GM11168 (cell line): ENCODE results near the gene DDAH2.

Experiments used
- in situ Hi-C: fragments of 300-500 bp; cut with MboI; formaldehyde crosslinking; loops from one replicate; pipeline ENCODE4 v1.12.0; 2022; ENCODE audit warnings: low sequenced_read_pairs; ENCODE audit not compliant: unreplicated experiment

Gene DDAH2

GRCh38 chr6:31762878-31763618, 33.9 kb upstream of the DDAH2 start:
- in situ Hi-C loops, result loop anchor here (10.0 kb wide), 1 partner anchor 78 kb away; the partner anchor contains the start of gene LY6G5C

GRCh38 chr6:31762356-31762755, 33.3 kb upstream of the DDAH2 start, which contains the start of gene SAPCD1:
TSS of gene SAPCD1 (plus strand) at chr6:31762656. CDS start at chr6:31763055, 399 bp downstream.
- in situ Hi-C loops, result loop anchor here (10.0 kb wide), 1 partner anchor 78 kb away; the partner anchor contains the start of gene LY6G5C

GRCh38 chr6:31761343-31761742, 32.2 kb upstream of the DDAH2 start:
- in situ Hi-C loops, result loop anchor here (10.0 kb wide), 1 partner anchor 77 kb away; the partner anchor contains the start of gene LY6G5C

GRCh38 chr6:31760790-31761189, 31.7 kb upstream of the DDAH2 start:
- in situ Hi-C loops, result loop anchor here (10.0 kb wide), 1 partner anchor 76 kb away; the partner anchor contains the start of gene LY6G5C

GRCh38 chr6:31758281-31758680, 29.2 kb upstream of the DDAH2 start:
- in situ Hi-C loops, result no loop called here

GRCh38 chr6:31752739-31753319, 23.7 kb upstream of the DDAH2 start:
- in situ Hi-C loops, result no loop called here

- in situ Hi-C loops, result no loop called here
Observed at GRCh38 chr6:31750411-31751022, 21.4 kb upstream of the DDAH2 start.

- in situ Hi-C loops, result no loop called here
Observed at GRCh38 chr6:31749301-31750036, 20.4 kb upstream of the DDAH2 start.

GRCh38 chr6:31744422-31744821, 15.3 kb upstream of the DDAH2 start:
- in situ Hi-C loops, result no loop called here

- in situ Hi-C loops, result no loop called here
Observed at GRCh38 chr6:31742894-31743293, 13.8 kb upstream of the DDAH2 start.

- in situ Hi-C loops, result no loop called here
Observed at GRCh38 chr6:31741815-31742214, 12.7 kb upstream of the DDAH2 start.

GRCh38 chr6:31740397-31741223, 11.5 kb upstream of the DDAH2 start:
- in situ Hi-C loops, result no loop called here

- in situ Hi-C loops, result loop anchor here (10.0 kb wide), 1 partner anchor 95 kb away; no protein-coding TSS in a partner anchor
Observed at GRCh38 chr6:31739639-31740396, 10.7 kb upstream of the DDAH2 start, which contains the start of gene MSH5. TSS of gene MSH5 (plus strand) at chr6:31740005. CDS start at chr6:31740467, 462 bp downstream.

GRCh38 chr6:31737991-31738979, 9.2 kb upstream of the DDAH2 start:
- in situ Hi-C loops, result loop anchor here (10.0 kb wide), 1 partner anchor 97 kb away; no protein-coding TSS in a partner anchor

GRCh38 chr6:31737315-31737990, 8.4 kb upstream of the DDAH2 start:
- in situ Hi-C loops, result loop anchor here (10.0 kb wide), 1 partner anchor 97 kb away; no protein-coding TSS in a partner anchor

- in situ Hi-C loops, result loop anchor here (10.0 kb wide), 1 partner anchor 98 kb away; no protein-coding TSS in a partner anchor
Observed at GRCh38 chr6:31736768-31737314, 7.7 kb upstream of the DDAH2 start.
